Measurements from ENCODE around the gene LTBR.

The LTBR gene

GRCh38 chr12:6354495-6355393 lies 29.2 kb upstream of the LTBR start:
- no peak for TF ChIP-seq CTCF (IDR thresholded peaks at IDR 0.05; ENCODE audit: insufficient read depth, low read length, missing control alignments)
- H3K4me3 ChIP-seq (ENCODE audit: low read depth, low read length), result no peak overlapping the region
- ChIA-PET POLR2A (no interaction called here), CTCF (interaction anchor here (0.9 kb wide), 1 partner anchor 11 kb away, joined by 3 read pairs; no protein-coding TSS in a partner anchor)
- DNase-seq (ENCODE audit: low read depth, low spot score), result no peak

- TF ChIP-seq CTCF (IDR thresholded peaks at IDR 0.05; ENCODE audit: insufficient read depth, low read length, missing control alignments), result no peak
- ChIA-PET POLR2A (interaction anchor here (0.7 kb wide), 1 partner anchor 15 kb away, joined by 4 read pairs; no protein-coding TSS in a partner anchor), CTCF (interaction anchor here (0.8 to 0.9 kb wide), 3 partner anchors 9 to 12 kb away, joined by 3 read pairs; no protein-coding TSS in a partner anchor)
- H3K4me3 ChIP-seq (ENCODE audit: low read depth, low read length), result no peak overlapping the region
- no peak for DNase-seq (ENCODE audit: low read depth, low spot score)
Measured at GRCh38 chr12:6355491-6356373, 28.2 kb upstream of the LTBR start.

- CTCF ChIA-PET, result interaction anchor here (0.8 kb wide), 2 partner anchors 10 kb away, joined by 3 read pairs; no protein-coding TSS in a partner anchor
- no peak for DNase-seq (ENCODE audit: low read depth, low spot score)
- no peak overlapping the region for H3K4me3 ChIP-seq (ENCODE audit: low read depth, low read length)
- POLR2A ChIA-PET, result interaction anchor here (0.7 kb wide), 1 partner anchor 16 kb away, joined by 4 read pairs; no protein-coding TSS in a partner anchor
- no peak for TF ChIP-seq CTCF (IDR thresholded peaks at IDR 0.05; ENCODE audit: insufficient read depth, low read length, missing control alignments)
Measured at GRCh38 chr12:6356374-6356820, 27.6 kb upstream of the LTBR start.

GRCh38 chr12:6358881-6359280 lies 25.1 kb upstream of the LTBR start:
- CTCF ChIA-PET, result interaction anchor here (1.2 to 1.3 kb wide), 3 partner anchors 13 to 106 kb away, joined by 3 to 4 read pairs (median 4); no protein-coding TSS in a partner anchor
- no peak for DNase-seq (ENCODE audit: low read depth, low spot score)
- no peak for TF ChIP-seq CTCF (IDR thresholded peaks at IDR 0.05; ENCODE audit: insufficient read depth, low read length, missing control alignments)
- no peak overlapping the region for H3K4me3 ChIP-seq (ENCODE audit: low read depth, low read length)
- POLR2A ChIA-PET, result no interaction called here

- ChIA-PET CTCF (no interaction called here), POLR2A (no interaction called here)
- TF ChIP-seq CTCF (IDR thresholded peaks at IDR 0.05; ENCODE audit: insufficient read depth, low read length, missing control alignments), result no peak
- no peak for DNase-seq (ENCODE audit: low read depth, low spot score)
- no peak overlapping the region for H3K4me3 ChIP-seq (ENCODE audit: low read depth, low read length)
Measured at GRCh38 chr12:6360080-6360571, 23.8 kb upstream of the LTBR start.

All from AG04449 (cell line).